ENCODE data around the gene CNGB1. TPM values are rescaled to one million over a fixed set of nuclear protein-coding genes. Genes with fewer than 3 reads are reported as not detected.

The CNGB1 gene
- total RNA-seq, 1 donor from 2014 or later, result not detected

Other genes with a start within 250 kb of the CNGB1 start
- 32.0 and 34.8 TPM in 2 replicates for gene KATNB1, start 235.4 kb downstream of the CNGB1 start, total RNA-seq
- 27.6 and 34.5 TPM in 2 replicates for gene KIFC3, start 168.6 kb downstream of the CNGB1 start, total RNA-seq
- gene ZNF319, start 29.5 kb upstream of the CNGB1 start, total RNA-seq, result 12.4 and 14.9 TPM in 2 replicates
- gene USB1, start 30.3 kb upstream of the CNGB1 start, total RNA-seq, result 43.0 and 43.6 TPM in 2 replicates
- gene MMP15, start 54.6 kb upstream of the CNGB1 start, total RNA-seq, result 77.6 and 85.0 TPM in 2 replicates
- 45.9 and 52.4 TPM in 2 replicates for gene CFAP20, start 158.3 kb upstream of the CNGB1 start, total RNA-seq
- gene CSNK2A2, start 227.0 kb upstream of the CNGB1 start, total RNA-seq, result 99.9 and 101 TPM in 2 replicates